Esophagus squamous epithelium (tissue), 4 donors: Measurements from ENCODE around the gene PSG1.
"Not testable (repeated sequence)": the region's sequence is repeated elsewhere in the genome, so short reads cannot be mapped to it uniquely, and the experiment has no call there.

Experiments
- CTCF ChIP-seq, 6 experiments: fragments of 450-650 bp in 4 of 6; fragments of 200-600 bp in 2 of 6; sonication (generic) in 2 of 6; IDR thresholded peaks; one replicate each; pipeline ENCODE4 v1.5.1; 2016 to 2019; ENCODE audit warnings: antibody characterized with exemption in 6 of 6, mild to moderate bottlenecking in 4 of 6, moderate library complexity in 4 of 6
- POLR2A ChIP-seq, 4 donors: fragments of 450-650 bp; IDR thresholded peaks; one replicate each; pipeline ENCODE4 v1.6.1; 2017; ENCODE audit warnings: antibody characterized with exemption in 4 of 4, mild to moderate bottlenecking in 4 of 4, moderate library complexity in 3 of 4

GRCh38 chr19:42832746-42833442, 46.6 kb downstream of the PSG1 start:
- not testable (repeated sequence) for TF ChIP-seq POLR2A, CTCF (IDR thresholded peaks at IDR 0.05)
